Muscle of back (tissue), 11 donors: ENCODE data around the gene RICTOR. TPM values are rescaled to one million over a fixed set of nuclear protein-coding genes. Genes with fewer than 3 reads are reported as not detected.
"Not testable (repeated sequence)": the region's sequence is repeated elsewhere in the genome, so short reads cannot be mapped to it uniquely, and the experiment has no call there.

Experiments used
- DNase-seq, 3 donors: peaks; one replicate each; pipeline versions ENCODE4 v3.0.0 to v3.0.0-alpha.2; 2013
- polyA plus RNA-seq, 10 donors: library from polyadenylated mRNA; unstranded; fragments of 120-200 nt; gene quantifications; one replicate each; pipeline ENCODE4 v1.2.1, GENCODE V29; 2013; ENCODE audit not compliant: insufficient read length in 10 of 10

Gene RICTOR
- polyA plus RNA-seq, 10 donors: 12.2 to 22.3 (median 17.8) TPM

- DNase-seq: no peak
Measured at GRCh38 chr5:39013938-39014337, 60.3 kb downstream of the RICTOR start.

GRCh38 chr5:39010958-39011357 is 63.2 kb downstream of the RICTOR start:
- not testable (repeated sequence) for DNase-seq

GRCh38 chr5:39009981-39010380 is 64.2 kb downstream of the RICTOR start:
- no peak for DNase-seq

GRCh38 chr5:39009280-39009679 is 64.9 kb downstream of the RICTOR start:
- DNase-seq: no peak

- no peak for DNase-seq
Measured at GRCh38 chr5:39006650-39007049, 67.5 kb downstream of the RICTOR start.

- DNase-seq: no peak
Measured at GRCh38 chr5:39005566-39006232, 68.5 kb downstream of the RICTOR start.

- no peak for DNase-seq
Measured at GRCh38 chr5:39001683-39002082, 72.5 kb downstream of the RICTOR start.

GRCh38 chr5:38999037-38999436 is 75.2 kb downstream of the RICTOR start:
- no peak for DNase-seq

- DNase-seq: peak in 2 of 3 donors; percentile 28 to 50
Measured at GRCh38 chr5:38997591-38997990, 76.6 kb downstream of the RICTOR start.

- DNase-seq: no peak
Measured at GRCh38 chr5:38996123-38996522, 78.1 kb downstream of the RICTOR start.

- DNase-seq: peak; percentile 39 to 71 (median 49)
Measured at GRCh38 chr5:38994324-38994927, 79.8 kb downstream of the RICTOR start.

GRCh38 chr5:38989974-38990719 is 84.1 kb downstream of the RICTOR start:
- not testable (repeated sequence) for DNase-seq

GRCh38 chr5:38985909-38986452 is 88.2 kb downstream of the RICTOR start:
- no peak for DNase-seq

GRCh38 chr5:38979535-38979934 is 94.7 kb downstream of the RICTOR start:
- DNase-seq: peak in 1 of 3 donors; percentile 3

GRCh38 chr5:38978036-38978435 is 96.2 kb downstream of the RICTOR start:
- DNase-seq: no peak

- no peak for DNase-seq
Measured at GRCh38 chr5:38968665-38969064, 105.5 kb downstream of the RICTOR start.

GRCh38 chr5:38961691-38962090 is 112.5 kb downstream of the RICTOR start:
- no peak for DNase-seq

- no peak for DNase-seq
Measured at GRCh38 chr5:38953426-38954012, 120.7 kb downstream of the RICTOR start.

GRCh38 chr5:38948501-38948900 is 125.7 kb downstream of the RICTOR start:
- no peak for DNase-seq

GRCh38 chr5:38944282-38944681 is 129.9 kb downstream of the RICTOR start:
- DNase-seq: no peak

GRCh38 chr5:38941912-38942311 is 132.3 kb downstream of the RICTOR start:
- no peak for DNase-seq

- DNase-seq: no peak
Measured at GRCh38 chr5:38940230-38940858, 133.9 kb downstream of the RICTOR start.
